HG03097 (cell line): Measurements from ENCODE around the gene ESCO1.
"Not testable (repeated sequence)": the region's sequence is repeated elsewhere in the genome, so short reads cannot be mapped to it uniquely, and the experiment has no call there.

Experiments used
- ATAC-seq: cut with Tn5 transposase; IDR thresholded peaks from one replicate; pipeline ENCODE4 v1.9.1; 2021; ENCODE audit not compliant: unreplicated experiment, low FRiP score

ESCO1 gene

GRCh38 chr18:21600526-21601410, at the start of gene ESCO1:
Gene ESCO1 (minus strand): TSS chr18:21600704. CDS start chr18:21574843, 25,861 bp downstream.
- ATAC-seq = peak; percentile 92

GRCh38 chr18:21640375-21640774, 39.9 kb upstream of the ESCO1 start:
- not testable (repeated sequence) for ATAC-seq

- ATAC-seq = no peak
Measured at GRCh38 chr18:21638822-21639221, 38.3 kb upstream of the ESCO1 start.

GRCh38 chr18:21636769-21637168, 36.3 kb upstream of the ESCO1 start:
- ATAC-seq = no peak

- no peak for ATAC-seq
Measured at GRCh38 chr18:21634588-21635199, 34.2 kb upstream of the ESCO1 start.

- ATAC-seq = no peak
Measured at GRCh38 chr18:21632393-21632792, 31.9 kb upstream of the ESCO1 start.

- peak; percentile 88 for ATAC-seq
Measured at GRCh38 chr18:21629089-21629832, 28.8 kb upstream of the ESCO1 start.

- ATAC-seq = not testable (repeated sequence)
Measured at GRCh38 chr18:21621640-21622039, 21.1 kb upstream of the ESCO1 start.

GRCh38 chr18:21612125-21613039, 11.9 kb upstream of the ESCO1 start, which contains the start of gene SNRPD1:
Gene SNRPD1 (plus strand): TSS chr18:21612314. CDS start chr18:21612430, 116 bp downstream.
- peak; percentile 97 for ATAC-seq

- not testable (repeated sequence) for ATAC-seq
Measured at GRCh38 chr18:21611401-21612124, 11.1 kb upstream of the ESCO1 start.

- ATAC-seq = no peak
Measured at GRCh38 chr18:21605213-21605612, 4.7 kb upstream of the ESCO1 start.

GRCh38 chr18:21604671-21605070, 4.2 kb upstream of the ESCO1 start:
- ATAC-seq = no peak

- no peak for ATAC-seq
Measured at GRCh38 chr18:21602299-21602587, 1.7 kb upstream of the ESCO1 start.

GRCh38 chr18:21599585-21600525, 649 bp downstream of the ESCO1 start:
- ATAC-seq = peak; percentile 35

GRCh38 chr18:21598726-21599584, 1.5 kb downstream of the ESCO1 start:
- no peak for ATAC-seq

GRCh38 chr18:21597620-21598019, 2.9 kb downstream of the ESCO1 start:
- no peak for ATAC-seq

- no peak for ATAC-seq
Measured at GRCh38 chr18:21593540-21594257, 6.8 kb downstream of the ESCO1 start.
